Measurements from ENCODE around the gene NXPH3. TPM values are rescaled to one million over a fixed set of nuclear protein-coding genes. Genes with fewer than 3 reads are reported as not detected.
"Not testable (repeated sequence)": the region's sequence is repeated elsewhere in the genome, so short reads cannot be mapped to it uniquely, and the experiment has no call there.

NXPH3 gene
- total RNA-seq, 3 donors from 2014 or later, result 0.19 TPM; not detected in 2

GRCh38 chr17:49566668-49567071 is 9.0 kb upstream of the NXPH3 start:
- Mint-ChIP-seq H3K9me3 (no peaks in the 10 kb centered on the region), H3K4me3 (no peak overlapping the region), H3K27me3 (ENCODE audit: low read depth) (peaks cover 15% of the 10 kb centered on the region), H3K4me1 (ENCODE audit: low read depth) (peaks cover 15% of the 10 kb centered on the region), H3K36me3 (ENCODE audit: insufficient read depth) (no peaks in the 10 kb centered on the region)
- no peak for ATAC-seq
- no peak for DNase-seq

- H3K9me3 Mint-ChIP-seq, result no peaks in the 10 kb centered on the region
- H3K36me3 Mint-ChIP-seq (ENCODE audit: insufficient read depth), result no peaks in the 10 kb centered on the region
- peaks cover 16% of the 10 kb centered on the region for H3K27me3 Mint-ChIP-seq (ENCODE audit: low read depth)
- no peak overlapping the region for H3K4me3 Mint-ChIP-seq
- no peak for ATAC-seq
- H3K4me1 Mint-ChIP-seq (ENCODE audit: low read depth), result peaks cover 15% of the 10 kb centered on the region
- no peak for DNase-seq
These were observed 8.6 kb upstream of the NXPH3 start for GRCh38 chr17:49567104-49567521.

- H3K4me1 Mint-ChIP-seq (ENCODE audit: low read depth), result peaks cover 15% of the 10 kb centered on the region
- DNase-seq (peak; percentile 82), ATAC-seq (peak; percentile 58 to 61)
- H3K4me3 Mint-ChIP-seq, result peak overlapping the region; percentile 57
- peaks cover 16% of the 10 kb centered on the region for H3K27me3 Mint-ChIP-seq (ENCODE audit: low read depth)
- no peaks in the 10 kb centered on the region for H3K36me3 Mint-ChIP-seq (ENCODE audit: insufficient read depth)
- no peaks in the 10 kb centered on the region for H3K9me3 Mint-ChIP-seq
These were observed 7.6 kb upstream of the NXPH3 start for GRCh38 chr17:49567871-49568694.

- Mint-ChIP-seq H3K27me3 (ENCODE audit: low read depth) (peaks cover 22% of the 10 kb centered on the region), H3K4me1 (ENCODE audit: low read depth) (peaks cover 15% of the 10 kb centered on the region)
- DNase-seq; H3K36me3 Mint-ChIP-seq (ENCODE audit: insufficient read depth); ATAC-seq; H3K4me3 Mint-ChIP-seq; H3K9me3 Mint-ChIP-seq: not testable (repeated sequence)
These were observed 7.0 kb upstream of the NXPH3 start for GRCh38 chr17:49568695-49569047.

- H3K27me3 Mint-ChIP-seq (ENCODE audit: low read depth), result peaks cover 33% of the 10 kb centered on the region
- H3K4me3 Mint-ChIP-seq, result peak overlapping the region; percentile 91
- peaks cover 14% of the 10 kb centered on the region for H3K4me1 Mint-ChIP-seq (ENCODE audit: low read depth)
- no peak for ATAC-seq
- no peaks in the 10 kb centered on the region for H3K9me3 Mint-ChIP-seq
- no peaks in the 10 kb centered on the region for H3K36me3 Mint-ChIP-seq (ENCODE audit: insufficient read depth)
- no peak for DNase-seq
These were observed 5.0 kb upstream of the NXPH3 start for GRCh38 chr17:49570540-49571242.

GRCh38 chr17:49571283-49571682 is 4.4 kb upstream of the NXPH3 start:
- Mint-ChIP-seq H3K4me3 (no peak overlapping the region), H3K36me3 (ENCODE audit: insufficient read depth) (no peaks in the 10 kb centered on the region), H3K27me3 (ENCODE audit: low read depth) (peaks cover 34% of the 10 kb centered on the region), H3K9me3 (no peaks in the 10 kb centered on the region), H3K4me1 (ENCODE audit: low read depth) (peaks cover 11% of the 10 kb centered on the region)
- no peak for DNase-seq
- no peak for ATAC-seq

- DNase-seq (no peak), ATAC-seq (no peak)
- Mint-ChIP-seq H3K27me3 (ENCODE audit: low read depth) (peaks cover 35% of the 10 kb centered on the region), H3K4me3 (no peak overlapping the region), H3K9me3 (no peaks in the 10 kb centered on the region), H3K36me3 (ENCODE audit: insufficient read depth) (no peaks in the 10 kb centered on the region), H3K4me1 (ENCODE audit: low read depth) (peaks cover 11% of the 10 kb centered on the region)
These were observed 3.9 kb upstream of the NXPH3 start for GRCh38 chr17:49571764-49572163.

GRCh38 chr17:49572226-49572625 is 3.4 kb upstream of the NXPH3 start:
- Mint-ChIP-seq H3K36me3 (ENCODE audit: insufficient read depth) (no peaks in the 10 kb centered on the region), H3K4me1 (ENCODE audit: low read depth) (peaks cover 13% of the 10 kb centered on the region), H3K9me3 (no peaks in the 10 kb centered on the region), H3K4me3 (no peak overlapping the region), H3K27me3 (ENCODE audit: low read depth) (peaks cover 38% of the 10 kb centered on the region)
- no peak for ATAC-seq
- no peak for DNase-seq

- no peak overlapping the region for H3K4me3 Mint-ChIP-seq
- H3K4me1 Mint-ChIP-seq (ENCODE audit: low read depth), result peaks cover 10% of the 10 kb centered on the region
- no peaks in the 10 kb centered on the region for H3K36me3 Mint-ChIP-seq (ENCODE audit: insufficient read depth)
- no peak for DNase-seq
- ATAC-seq, result no peak
- no peaks in the 10 kb centered on the region for H3K9me3 Mint-ChIP-seq
- H3K27me3 Mint-ChIP-seq (ENCODE audit: low read depth), result peaks cover 41% of the 10 kb centered on the region
These were observed 2.8 kb upstream of the NXPH3 start for GRCh38 chr17:49572806-49573420.

GRCh38 chr17:49573510-49574322 is 2.0 kb upstream of the NXPH3 start:
- H3K4me1 Mint-ChIP-seq (ENCODE audit: low read depth), result peaks cover 4% of the 10 kb centered on the region
- DNase-seq, result no peak
- no peak for ATAC-seq
- H3K4me3 Mint-ChIP-seq, result no peak overlapping the region
- H3K36me3 Mint-ChIP-seq (ENCODE audit: insufficient read depth), result no peaks in the 10 kb centered on the region
- H3K9me3 Mint-ChIP-seq, result no peaks in the 10 kb centered on the region
- H3K27me3 Mint-ChIP-seq (ENCODE audit: low read depth), result peaks cover 47% of the 10 kb centered on the region

- H3K4me1 Mint-ChIP-seq (ENCODE audit: low read depth), result peaks cover 4% of the 10 kb centered on the region
- no peak for ATAC-seq
- no peaks in the 10 kb centered on the region for H3K9me3 Mint-ChIP-seq
- H3K36me3 Mint-ChIP-seq (ENCODE audit: insufficient read depth), result no peaks in the 10 kb centered on the region
- DNase-seq, result no peak
- H3K27me3 Mint-ChIP-seq (ENCODE audit: low read depth), result peaks cover 51% of the 10 kb centered on the region
- H3K4me3 Mint-ChIP-seq, result no peak overlapping the region
These were observed 1.3 kb upstream of the NXPH3 start for GRCh38 chr17:49574323-49574781.

GRCh38 chr17:49574945-49575678 is 559 bp upstream of the NXPH3 start:
- DNase-seq (no peak), ATAC-seq (no peak)
- no peaks in the 10 kb centered on the region for H3K36me3 Mint-ChIP-seq (ENCODE audit: insufficient read depth)
- H3K9me3 Mint-ChIP-seq, result no peaks in the 10 kb centered on the region
- peaks cover 4% of the 10 kb centered on the region for H3K4me1 Mint-ChIP-seq (ENCODE audit: low read depth)
- no peak overlapping the region for H3K4me3 Mint-ChIP-seq
- H3K27me3 Mint-ChIP-seq (ENCODE audit: low read depth), result peaks cover 53% of the 10 kb centered on the region

- DNase-seq, result no peak
- ATAC-seq, result peak in 1 of 2 donors; percentile 14
- peaks cover 4% of the 10 kb centered on the region for H3K4me1 Mint-ChIP-seq (ENCODE audit: low read depth)
- H3K36me3 Mint-ChIP-seq (ENCODE audit: insufficient read depth), result no peaks in the 10 kb centered on the region
- H3K27me3 Mint-ChIP-seq (ENCODE audit: low read depth), result peaks cover 48% of the 10 kb centered on the region
- peak overlapping the region; percentile 65 for H3K4me3 Mint-ChIP-seq
- no peaks in the 10 kb centered on the region for H3K9me3 Mint-ChIP-seq
These were observed 631 bp downstream of the NXPH3 start for GRCh38 chr17:49576088-49576916.

Measured in activated T-cell treated with anti-CD3 and anti-CD28 coated beads, Interleukin-2, amount 50 U/mL, for 4 hours (primary cell).